Nephron (organoid): Measurements from ENCODE around the gene IFNA13.

Source experiments
- H3K27ac Mint-ChIP-seq, 3 experiments: 2 replicates each; pipeline ENCODE4 v1.8.0; 2020; ENCODE audit warnings: mixed read lengths in 3 of 3, mild to moderate bottlenecking in 2 of 3, moderate library complexity in 1 of 3
- H3K27me3 Mint-ChIP-seq: 2 replicates; pipeline ENCODE4 v1.8.0; 2021; ENCODE audit warnings: low read depth, mild to moderate bottlenecking, moderate library complexity, mixed read lengths
- H3K36me3 Mint-ChIP-seq: 2 replicates; pipeline ENCODE4 v1.8.0; 2020; ENCODE audit warnings: low read depth, mixed read lengths
- H3K4me1 Mint-ChIP-seq: 2 replicates; pipeline ENCODE4 v1.8.0; 2020; ENCODE audit warnings: mixed read lengths
- H3K4me3 Mint-ChIP-seq, 3 experiments: 2 replicates each; pipeline ENCODE4 v1.8.0; 2020; ENCODE audit warnings: mild to moderate bottlenecking in 3 of 3, mixed read lengths in 3 of 3, moderate library complexity in 2 of 3
- H3K9me3 Mint-ChIP-seq: 2 replicates; pipeline ENCODE4 v1.8.0; 2020; ENCODE audit warnings: mixed read lengths
- TF ChIP-seq, protein P1 (sequence below), 3 experiments: fragments of 200-600 bp; sonication (generic); IDR thresholded peaks; one replicate each; pipeline ENCODE4 v1.5.0; 2021; ENCODE audit warnings: antibody characterized with exemption in 3 of 3; ENCODE audit not compliant: unreplicated experiment in 3 of 3

Gene IFNA13

GRCh38 chr9:21317956-21318923, 49.6 kb downstream of the IFNA13 start:
- H3K9me3 Mint-ChIP-seq, result no peaks in the 10 kb centered on the region
- H3K4me3 Mint-ChIP-seq, result no peak overlapping the region
- TF ChIP-seq, protein P1, sequence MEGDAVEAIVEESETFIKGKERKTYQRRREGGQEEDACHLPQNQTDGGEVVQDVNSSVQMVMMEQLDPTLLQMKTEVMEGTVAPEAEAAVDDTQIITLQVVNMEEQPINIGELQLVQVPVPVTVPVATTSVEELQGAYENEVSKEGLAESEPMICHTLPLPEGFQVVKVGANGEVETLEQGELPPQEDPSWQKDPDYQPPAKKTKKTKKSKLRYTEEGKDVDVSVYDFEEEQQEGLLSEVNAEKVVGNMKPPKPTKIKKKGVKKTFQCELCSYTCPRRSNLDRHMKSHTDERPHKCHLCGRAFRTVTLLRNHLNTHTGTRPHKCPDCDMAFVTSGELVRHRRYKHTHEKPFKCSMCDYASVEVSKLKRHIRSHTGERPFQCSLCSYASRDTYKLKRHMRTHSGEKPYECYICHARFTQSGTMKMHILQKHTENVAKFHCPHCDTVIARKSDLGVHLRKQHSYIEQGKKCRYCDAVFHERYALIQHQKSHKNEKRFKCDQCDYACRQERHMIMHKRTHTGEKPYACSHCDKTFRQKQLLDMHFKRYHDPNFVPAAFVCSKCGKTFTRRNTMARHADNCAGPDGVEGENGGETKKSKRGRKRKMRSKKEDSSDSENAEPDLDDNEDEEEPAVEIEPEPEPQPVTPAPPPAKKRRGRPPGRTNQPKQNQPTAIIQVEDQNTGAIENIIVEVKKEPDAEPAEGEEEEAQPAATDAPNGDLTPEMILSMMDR (IDR thresholded peaks at IDR 0.05; ENCODE audit: unreplicated experiment in 3 of 3), result peak; percentile 70 to 78 (median 74)
- H3K36me3 Mint-ChIP-seq, result peaks cover 10% of the 10 kb centered on the region
- H3K4me1 Mint-ChIP-seq, result no peaks in the 10 kb centered on the region
- peaks cover 8% of the 10 kb centered on the region for H3K27me3 Mint-ChIP-seq
- H3K27ac Mint-ChIP-seq, result no peak overlapping the region
